Nephron progenitor cell (in vitro differentiated cells): ENCODE measurements around the gene FGF2.

Experiments used
- DNase-seq: peaks from one replicate; pipeline ENCODE4 v3.0.0; 2021
- H3K27ac Mint-ChIP-seq: 2 replicates; pipeline ENCODE4 v1.8.0; 2021; ENCODE audit warnings: mild to moderate bottlenecking, moderate library complexity, mixed read lengths
- H3K27me3 Mint-ChIP-seq: 2 replicates; pipeline ENCODE4 v1.8.0; 2021; ENCODE audit warnings: mild to moderate bottlenecking, low read depth, mixed read lengths; ENCODE audit not compliant: poor library complexity
- H3K36me3 Mint-ChIP-seq: 2 replicates; pipeline ENCODE4 v1.8.0; 2021; ENCODE audit warnings: low read depth, mixed read lengths
- H3K4me1 Mint-ChIP-seq: 2 replicates; pipeline ENCODE4 v1.8.0; 2021; ENCODE audit warnings: mixed read lengths
- H3K4me3 Mint-ChIP-seq: 2 replicates; pipeline ENCODE4 v1.8.0; 2021; ENCODE audit warnings: mild to moderate bottlenecking, moderate library complexity, mixed read lengths
- H3K9me3 Mint-ChIP-seq: 2 replicates; pipeline ENCODE4 v1.8.0; 2021; ENCODE audit warnings: mild to moderate bottlenecking, moderate library complexity, mixed read lengths
- TF ChIP-seq, protein P1 (sequence below): fragments of 200-600 bp; sonication (generic); IDR thresholded peaks from 2 replicates; pipeline ENCODE4 v1.5.0; 2021; ENCODE audit warnings: antibody characterized with exemption

Gene FGF2

DNA sequence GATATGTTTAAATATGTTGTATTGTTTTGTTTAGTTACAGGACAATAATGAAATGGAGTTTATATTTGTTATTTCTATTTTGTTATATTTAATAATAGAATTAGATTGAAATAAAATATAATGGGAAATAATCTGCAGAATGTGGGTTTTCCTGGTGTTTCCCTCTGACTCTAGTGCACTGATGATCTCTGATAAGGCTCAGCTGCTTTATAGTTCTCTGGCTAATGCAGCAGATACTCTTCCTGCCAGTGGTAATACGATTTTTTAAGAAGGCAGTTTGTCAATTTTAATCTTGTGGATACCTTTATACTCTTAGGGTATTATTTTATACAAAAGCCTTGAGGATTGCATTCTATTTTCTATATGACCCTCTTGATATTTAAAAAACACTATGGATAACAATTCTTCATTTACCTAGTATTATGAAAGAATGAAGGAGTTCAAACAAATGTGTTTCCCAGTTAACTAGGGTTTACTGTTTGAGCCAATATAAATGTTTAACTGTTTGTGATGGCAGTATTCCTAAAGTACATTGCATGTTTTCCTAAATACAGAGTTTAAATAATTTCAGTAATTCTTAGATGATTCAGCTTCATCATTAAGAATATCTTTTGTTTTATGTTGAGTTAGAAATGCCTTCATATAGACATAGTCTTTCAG lies 68.8 kb downstream of the FGF2 start:
- no peaks in the 10 kb centered on the region for H3K9me3 Mint-ChIP-seq
- DNase-seq, result no peak
- H3K4me1 Mint-ChIP-seq, result no peaks in the 10 kb centered on the region
- H3K36me3 Mint-ChIP-seq, result peaks cover 48% of the 10 kb centered on the region
- TF ChIP-seq, protein P1, sequence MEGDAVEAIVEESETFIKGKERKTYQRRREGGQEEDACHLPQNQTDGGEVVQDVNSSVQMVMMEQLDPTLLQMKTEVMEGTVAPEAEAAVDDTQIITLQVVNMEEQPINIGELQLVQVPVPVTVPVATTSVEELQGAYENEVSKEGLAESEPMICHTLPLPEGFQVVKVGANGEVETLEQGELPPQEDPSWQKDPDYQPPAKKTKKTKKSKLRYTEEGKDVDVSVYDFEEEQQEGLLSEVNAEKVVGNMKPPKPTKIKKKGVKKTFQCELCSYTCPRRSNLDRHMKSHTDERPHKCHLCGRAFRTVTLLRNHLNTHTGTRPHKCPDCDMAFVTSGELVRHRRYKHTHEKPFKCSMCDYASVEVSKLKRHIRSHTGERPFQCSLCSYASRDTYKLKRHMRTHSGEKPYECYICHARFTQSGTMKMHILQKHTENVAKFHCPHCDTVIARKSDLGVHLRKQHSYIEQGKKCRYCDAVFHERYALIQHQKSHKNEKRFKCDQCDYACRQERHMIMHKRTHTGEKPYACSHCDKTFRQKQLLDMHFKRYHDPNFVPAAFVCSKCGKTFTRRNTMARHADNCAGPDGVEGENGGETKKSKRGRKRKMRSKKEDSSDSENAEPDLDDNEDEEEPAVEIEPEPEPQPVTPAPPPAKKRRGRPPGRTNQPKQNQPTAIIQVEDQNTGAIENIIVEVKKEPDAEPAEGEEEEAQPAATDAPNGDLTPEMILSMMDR, result no peak
- no peak overlapping the region for H3K4me3 Mint-ChIP-seq
- no peaks in the 10 kb centered on the region for H3K27me3 Mint-ChIP-seq
- no peak overlapping the region for H3K27ac Mint-ChIP-seq

DNA sequence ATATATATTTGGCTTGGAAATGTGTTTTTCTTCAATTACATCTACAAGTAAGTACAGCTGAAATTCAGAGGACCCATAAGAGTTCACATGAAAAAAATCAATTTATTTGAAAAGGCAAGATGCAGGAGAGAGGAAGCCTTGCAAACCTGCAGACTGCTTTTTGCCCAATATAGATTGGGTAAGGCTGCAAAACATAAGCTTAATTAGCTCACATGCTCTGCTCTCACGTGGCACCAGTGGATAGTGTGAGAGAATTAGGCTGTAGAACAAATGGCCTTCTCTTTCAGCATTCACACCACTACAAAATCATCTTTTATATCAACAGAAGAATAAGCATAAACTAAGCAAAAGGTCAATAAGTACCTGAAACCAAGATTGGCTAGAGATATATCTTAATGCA lies 69.6 kb downstream of the FGF2 start:
- TF ChIP-seq, protein P1, result no peak
- no peak for DNase-seq
- Mint-ChIP-seq H3K9me3 (no peaks in the 10 kb centered on the region), H3K27me3 (no peaks in the 10 kb centered on the region), H3K36me3 (peaks cover 53% of the 10 kb centered on the region), H3K27ac (no peak overlapping the region), H3K4me1 (no peaks in the 10 kb centered on the region), H3K4me3 (no peak overlapping the region)

DNA sequence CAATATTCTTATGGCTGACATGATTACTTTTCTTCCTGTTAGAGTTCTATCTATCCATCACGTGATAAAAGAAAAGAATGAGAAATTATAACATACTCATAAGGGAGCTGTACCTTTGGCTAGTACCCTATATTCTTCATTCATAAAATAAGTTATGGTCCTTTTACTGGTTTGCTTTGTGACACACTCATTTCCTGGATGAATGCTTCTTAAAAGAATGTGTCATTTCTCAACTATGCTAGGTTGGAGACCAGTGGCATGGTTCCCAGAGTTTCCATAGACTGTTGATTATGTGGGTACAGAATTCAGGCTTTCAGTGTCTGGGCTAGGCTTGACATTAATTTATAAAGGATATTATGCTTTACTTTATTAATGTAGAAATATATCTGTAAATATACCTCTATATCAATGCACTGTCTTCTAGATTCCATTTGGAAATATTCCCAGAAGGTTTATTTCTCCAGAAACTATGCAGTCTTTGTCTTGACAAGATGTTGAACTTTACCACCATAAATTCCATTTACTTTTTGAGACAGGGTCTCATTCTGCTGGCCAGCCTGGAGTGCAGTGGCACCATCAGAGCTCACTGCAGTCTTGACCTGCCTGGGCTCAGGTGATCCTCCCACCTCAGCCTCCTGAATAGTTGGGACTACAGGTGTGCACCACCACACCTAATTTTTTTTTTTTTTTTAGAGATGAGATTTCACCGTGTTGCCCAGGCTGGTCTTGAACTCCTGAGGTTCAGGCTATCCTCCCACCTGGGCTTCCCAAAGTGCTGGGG lies 71.9 kb downstream of the FGF2 start:
- Mint-ChIP-seq H3K27ac (no peak overlapping the region), H3K36me3 (peaks cover 37% of the 10 kb centered on the region), H3K9me3 (no peaks in the 10 kb centered on the region), H3K27me3 (no peaks in the 10 kb centered on the region), H3K4me3 (no peak overlapping the region), H3K4me1 (no peaks in the 10 kb centered on the region)
- TF ChIP-seq, protein P1, result no peak
- no peak for DNase-seq

DNA sequence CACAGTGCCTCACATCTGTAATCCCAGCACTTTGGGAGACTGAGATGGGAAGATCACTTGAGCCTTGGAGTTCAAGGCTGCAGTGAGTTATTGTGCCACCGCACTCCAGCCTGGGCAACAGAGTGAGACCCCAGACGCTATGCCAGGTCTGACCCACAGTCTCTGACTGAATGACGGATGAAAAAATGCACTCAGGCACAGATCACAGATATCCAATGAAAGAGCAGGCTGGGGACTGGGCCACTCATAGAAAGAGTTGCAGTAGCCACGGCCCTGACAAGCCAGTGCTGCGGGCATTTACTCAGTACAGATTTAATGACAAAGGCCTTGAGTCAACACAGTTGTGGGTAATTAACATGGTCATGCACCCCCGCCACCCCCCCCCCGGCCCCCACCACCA lies 73.1 kb downstream of the FGF2 start:
- Mint-ChIP-seq H3K4me1 (no peaks in the 10 kb centered on the region), H3K27me3 (no peaks in the 10 kb centered on the region), H3K27ac (no peak overlapping the region), H3K4me3 (no peak overlapping the region), H3K36me3 (peaks cover 32% of the 10 kb centered on the region), H3K9me3 (no peaks in the 10 kb centered on the region)
- no peak for DNase-seq
- TF ChIP-seq, protein P1, result no peak

DNA sequence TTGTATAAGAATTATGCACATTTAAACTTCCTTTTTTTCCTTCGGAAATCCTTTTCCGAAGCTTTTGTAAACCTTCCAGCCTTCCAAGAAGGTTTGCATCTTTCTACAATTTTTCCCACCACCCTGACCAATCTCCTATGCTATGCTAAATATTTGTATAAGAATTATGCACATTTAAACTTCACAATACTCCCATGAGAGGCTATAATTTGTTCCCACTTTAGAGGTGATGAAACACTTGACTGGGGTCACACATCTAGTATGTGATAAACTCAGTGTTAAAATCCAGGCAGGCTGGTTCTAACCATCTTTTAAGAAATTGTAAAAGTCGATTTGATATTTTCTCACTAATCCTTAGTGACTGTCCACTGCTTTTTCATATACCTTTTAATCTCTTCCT lies 73.7 kb downstream of the FGF2 start:
- no peaks in the 10 kb centered on the region for H3K9me3 Mint-ChIP-seq
- H3K4me3 Mint-ChIP-seq, result no peak overlapping the region
- H3K27me3 Mint-ChIP-seq, result no peaks in the 10 kb centered on the region
- TF ChIP-seq, protein P1, result no peak
- no peak for DNase-seq
- peaks cover 38% of the 10 kb centered on the region for H3K36me3 Mint-ChIP-seq
- no peaks in the 10 kb centered on the region for H3K4me1 Mint-ChIP-seq
- no peak overlapping the region for H3K27ac Mint-ChIP-seq
